ENCODE data around the gene SRBD1. TPM values are rescaled to one million over a fixed set of nuclear protein-coding genes. Genes with fewer than 3 reads are reported as not detected.

The SRBD1 gene
- total and polyA plus RNA-seq, 2 of the 8 experiments (the other 6 are each of a cell fraction or from before 2014, with no cell fraction given), result 4.6 to 20.0 TPM

DNA sequence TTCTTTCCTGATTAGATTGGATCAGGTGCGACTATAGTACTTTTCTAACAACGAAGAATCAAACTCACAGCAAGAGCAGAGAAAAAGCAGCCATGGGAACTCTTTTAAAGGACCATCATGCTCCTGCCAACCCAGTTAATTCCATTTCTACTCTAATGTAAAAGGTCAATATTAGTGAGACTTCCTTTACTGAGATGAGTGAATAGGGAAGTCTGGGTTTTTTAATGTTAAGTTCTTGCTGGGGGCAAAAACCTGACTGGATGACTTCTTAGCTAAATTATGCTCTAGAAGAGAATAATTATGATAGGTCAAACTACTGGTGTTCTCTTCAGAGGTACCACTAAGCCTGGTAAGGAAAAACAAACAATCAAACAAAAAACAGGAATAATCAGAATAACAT is 8.4 kb downstream of the SRBD1 start (continued):
- TF ChIP-seq JUN (IDR thresholded peaks at IDR 0.05; ENCODE audit: low read depth, low read length), result no peak
- no peak for TF ChIP-seq SP2 (IDR thresholded peaks at IDR 0.05; ENCODE audit: low read length)
- TF ChIP-seq, protein P1, sequence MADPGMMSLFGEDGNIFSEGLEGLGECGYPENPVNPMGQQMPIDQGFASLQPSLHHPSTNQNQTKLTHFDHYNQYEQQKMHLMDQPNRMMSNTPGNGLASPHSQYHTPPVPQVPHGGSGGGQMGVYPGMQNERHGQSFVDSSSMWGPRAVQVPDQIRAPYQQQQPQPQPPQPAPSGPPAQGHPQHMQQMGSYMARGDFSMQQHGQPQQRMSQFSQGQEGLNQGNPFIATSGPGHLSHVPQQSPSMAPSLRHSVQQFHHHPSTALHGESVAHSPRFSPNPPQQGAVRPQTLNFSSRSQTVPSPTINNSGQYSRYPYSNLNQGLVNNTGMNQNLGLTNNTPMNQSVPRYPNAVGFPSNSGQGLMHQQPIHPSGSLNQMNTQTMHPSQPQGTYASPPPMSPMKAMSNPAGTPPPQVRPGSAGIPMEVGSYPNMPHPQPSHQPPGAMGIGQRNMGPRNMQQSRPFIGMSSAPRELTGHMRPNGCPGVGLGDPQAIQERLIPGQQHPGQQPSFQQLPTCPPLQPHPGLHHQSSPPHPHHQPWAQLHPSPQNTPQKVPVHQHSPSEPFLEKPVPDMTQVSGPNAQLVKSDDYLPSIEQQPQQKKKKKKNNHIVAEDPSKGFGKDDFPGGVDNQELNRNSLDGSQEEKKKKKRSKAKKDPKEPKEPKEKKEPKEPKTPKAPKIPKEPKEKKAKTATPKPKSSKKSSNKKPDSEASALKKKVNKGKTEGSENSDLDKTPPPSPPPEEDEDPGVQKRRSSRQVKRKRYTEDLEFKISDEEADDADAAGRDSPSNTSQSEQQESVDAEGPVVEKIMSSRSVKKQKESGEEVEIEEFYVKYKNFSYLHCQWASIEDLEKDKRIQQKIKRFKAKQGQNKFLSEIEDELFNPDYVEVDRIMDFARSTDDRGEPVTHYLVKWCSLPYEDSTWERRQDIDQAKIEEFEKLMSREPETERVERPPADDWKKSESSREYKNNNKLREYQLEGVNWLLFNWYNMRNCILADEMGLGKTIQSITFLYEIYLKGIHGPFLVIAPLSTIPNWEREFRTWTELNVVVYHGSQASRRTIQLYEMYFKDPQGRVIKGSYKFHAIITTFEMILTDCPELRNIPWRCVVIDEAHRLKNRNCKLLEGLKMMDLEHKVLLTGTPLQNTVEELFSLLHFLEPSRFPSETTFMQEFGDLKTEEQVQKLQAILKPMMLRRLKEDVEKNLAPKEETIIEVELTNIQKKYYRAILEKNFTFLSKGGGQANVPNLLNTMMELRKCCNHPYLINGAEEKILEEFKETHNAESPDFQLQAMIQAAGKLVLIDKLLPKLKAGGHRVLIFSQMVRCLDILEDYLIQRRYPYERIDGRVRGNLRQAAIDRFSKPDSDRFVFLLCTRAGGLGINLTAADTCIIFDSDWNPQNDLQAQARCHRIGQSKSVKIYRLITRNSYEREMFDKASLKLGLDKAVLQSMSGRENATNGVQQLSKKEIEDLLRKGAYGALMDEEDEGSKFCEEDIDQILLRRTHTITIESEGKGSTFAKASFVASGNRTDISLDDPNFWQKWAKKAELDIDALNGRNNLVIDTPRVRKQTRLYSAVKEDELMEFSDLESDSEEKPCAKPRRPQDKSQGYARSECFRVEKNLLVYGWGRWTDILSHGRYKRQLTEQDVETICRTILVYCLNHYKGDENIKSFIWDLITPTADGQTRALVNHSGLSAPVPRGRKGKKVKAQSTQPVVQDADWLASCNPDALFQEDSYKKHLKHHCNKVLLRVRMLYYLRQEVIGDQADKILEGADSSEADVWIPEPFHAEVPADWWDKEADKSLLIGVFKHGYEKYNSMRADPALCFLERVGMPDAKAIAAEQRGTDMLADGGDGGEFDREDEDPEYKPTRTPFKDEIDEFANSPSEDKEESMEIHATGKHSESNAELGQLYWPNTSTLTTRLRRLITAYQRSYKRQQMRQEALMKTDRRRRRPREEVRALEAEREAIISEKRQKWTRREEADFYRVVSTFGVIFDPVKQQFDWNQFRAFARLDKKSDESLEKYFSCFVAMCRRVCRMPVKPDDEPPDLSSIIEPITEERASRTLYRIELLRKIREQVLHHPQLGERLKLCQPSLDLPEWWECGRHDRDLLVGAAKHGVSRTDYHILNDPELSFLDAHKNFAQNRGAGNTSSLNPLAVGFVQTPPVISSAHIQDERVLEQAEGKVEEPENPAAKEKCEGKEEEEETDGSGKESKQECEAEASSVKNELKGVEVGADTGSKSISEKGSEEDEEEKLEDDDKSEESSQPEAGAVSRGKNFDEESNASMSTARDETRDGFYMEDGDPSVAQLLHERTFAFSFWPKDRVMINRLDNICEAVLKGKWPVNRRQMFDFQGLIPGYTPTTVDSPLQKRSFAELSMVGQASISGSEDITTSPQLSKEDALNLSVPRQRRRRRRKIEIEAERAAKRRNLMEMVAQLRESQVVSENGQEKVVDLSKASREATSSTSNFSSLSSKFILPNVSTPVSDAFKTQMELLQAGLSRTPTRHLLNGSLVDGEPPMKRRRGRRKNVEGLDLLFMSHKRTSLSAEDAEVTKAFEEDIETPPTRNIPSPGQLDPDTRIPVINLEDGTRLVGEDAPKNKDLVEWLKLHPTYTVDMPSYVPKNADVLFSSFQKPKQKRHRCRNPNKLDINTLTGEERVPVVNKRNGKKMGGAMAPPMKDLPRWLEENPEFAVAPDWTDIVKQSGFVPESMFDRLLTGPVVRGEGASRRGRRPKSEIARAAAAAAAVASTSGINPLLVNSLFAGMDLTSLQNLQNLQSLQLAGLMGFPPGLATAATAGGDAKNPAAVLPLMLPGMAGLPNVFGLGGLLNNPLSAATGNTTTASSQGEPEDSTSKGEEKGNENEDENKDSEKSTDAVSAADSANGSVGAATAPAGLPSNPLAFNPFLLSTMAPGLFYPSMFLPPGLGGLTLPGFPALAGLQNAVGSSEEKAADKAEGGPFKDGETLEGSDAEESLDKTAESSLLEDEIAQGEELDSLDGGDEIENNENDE (IDR thresholded peaks at IDR 0.05; ENCODE audit: insufficient replicate concordance, low read length), result no peak
- no peak for TF ChIP-seq POLR2AphosphoS5 (IDR thresholded peaks at IDR 0.05; ENCODE audit: low read depth, low read length)
- TF ChIP-seq POLR2A (IDR thresholded peaks at IDR 0.05; ENCODE audit: control extremely low read depth in 1 of 2, low read depth in 2 of 2, low read length in 2 of 2), result no peak
- TF ChIP-seq, protein P2, sequence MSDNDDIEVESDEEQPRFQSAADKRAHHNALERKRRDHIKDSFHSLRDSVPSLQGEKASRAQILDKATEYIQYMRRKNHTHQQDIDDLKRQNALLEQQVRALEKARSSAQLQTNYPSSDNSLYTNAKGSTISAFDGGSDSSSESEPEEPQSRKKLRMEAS (IDR thresholded peaks at IDR 0.05), result no peak
- TF ChIP-seq, protein P3, sequence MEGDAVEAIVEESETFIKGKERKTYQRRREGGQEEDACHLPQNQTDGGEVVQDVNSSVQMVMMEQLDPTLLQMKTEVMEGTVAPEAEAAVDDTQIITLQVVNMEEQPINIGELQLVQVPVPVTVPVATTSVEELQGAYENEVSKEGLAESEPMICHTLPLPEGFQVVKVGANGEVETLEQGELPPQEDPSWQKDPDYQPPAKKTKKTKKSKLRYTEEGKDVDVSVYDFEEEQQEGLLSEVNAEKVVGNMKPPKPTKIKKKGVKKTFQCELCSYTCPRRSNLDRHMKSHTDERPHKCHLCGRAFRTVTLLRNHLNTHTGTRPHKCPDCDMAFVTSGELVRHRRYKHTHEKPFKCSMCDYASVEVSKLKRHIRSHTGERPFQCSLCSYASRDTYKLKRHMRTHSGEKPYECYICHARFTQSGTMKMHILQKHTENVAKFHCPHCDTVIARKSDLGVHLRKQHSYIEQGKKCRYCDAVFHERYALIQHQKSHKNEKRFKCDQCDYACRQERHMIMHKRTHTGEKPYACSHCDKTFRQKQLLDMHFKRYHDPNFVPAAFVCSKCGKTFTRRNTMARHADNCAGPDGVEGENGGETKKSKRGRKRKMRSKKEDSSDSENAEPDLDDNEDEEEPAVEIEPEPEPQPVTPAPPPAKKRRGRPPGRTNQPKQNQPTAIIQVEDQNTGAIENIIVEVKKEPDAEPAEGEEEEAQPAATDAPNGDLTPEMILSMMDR (IDR thresholded peaks at IDR 0.05; ENCODE audit: control extremely low read depth in 1 of 3, insufficient read depth in 1 of 3, low read depth in 1 of 3, low read length in 3 of 3), result no peak

Measured in H1 (cell line).